ENCODE data around the gene MRPS18A. TPM values are rescaled to one million over a fixed set of nuclear protein-coding genes. Genes with fewer than 3 reads are reported as not detected.
A peak's percentile ranks its signal among the peaks of the same experiment; 100 is the strongest.

Gene MRPS18A
- total and polyA plus RNA-seq, 2 of the 13 experiments (the other 11 are each of a cell fraction or from before 2014, with no cell fraction given) = 87.8 to 89.1 TPM

GRCh38 chr6:43668151-43669028 lies 19.2 kb downstream of the MRPS18A start (continued):
- TF ChIP-seq ZIK1 (CRISPR knock-in tag; IDR thresholded peaks at IDR 0.05; ENCODE audit: borderline replicate concordance, low read depth) (no peak; the same call in 1 of the 2 replicates), NR2F2 (IDR thresholded peaks at IDR 0.05; ENCODE audit: borderline replicate concordance, low read depth) (no peak; the same call in 1 of the 2 replicates), THAP9 (CRISPR knock-in tag; IDR thresholded peaks at IDR 0.05; ENCODE audit: borderline replicate concordance) (peak; percentile 14; the same call in 1 of the 2 replicates), ZC3H4 (CRISPR knock-in tag; IDR thresholded peaks at IDR 0.05; ENCODE audit: borderline replicate concordance) (no peak), ZNF513 (CRISPR knock-in tag; conservative IDR thresholded peaks at IDR 0.05) (0 out of 2 replicates have a peak, but pooled peaks have one; percentile 12), KLF15 (CRISPR knock-in tag; IDR thresholded peaks at IDR 0.05; ENCODE audit: borderline replicate concordance) (no peak), TFDP2 (CRISPR knock-in tag; IDR thresholded peaks at IDR 0.05) (no peak), ZNF775 (CRISPR knock-in tag; IDR thresholded peaks at IDR 0.05; ENCODE audit: borderline replicate concordance) (no peak), JDP2 (CRISPR knock-in tag; IDR thresholded peaks at IDR 0.05; ENCODE audit: borderline replicate concordance) (no peak), PHF8 (CRISPR knock-in tag; IDR thresholded peaks at IDR 0.05) (no peak), ZNF839 (CRISPR knock-in tag; IDR thresholded peaks at IDR 0.05; ENCODE audit: borderline replicate concordance) (no peak), NBN (conservative IDR thresholded peaks at IDR 0.05) (no peak), TAF1 (CRISPR knock-in tag; IDR thresholded peaks at IDR 0.05) (0 out of 2 replicates have a peak, but pooled peaks have one; percentile 29), CREB3 (CRISPR knock-in tag; IDR thresholded peaks at IDR 0.05) (no peak), ZNF430 (CRISPR knock-in tag; IDR thresholded peaks at IDR 0.05) (0 out of 2 replicates have a peak, but pooled peaks have one; percentile 71), ZNF788 (CRISPR knock-in tag; IDR thresholded peaks at IDR 0.05; ENCODE audit: borderline replicate concordance) (peak; percentile 87; the same call in 1 of the 2 replicates), NR0B2 (CRISPR knock-in tag; IDR thresholded peaks at IDR 0.05) (peak; percentile 71; the same call in 1 of the 2 replicates), ZZZ3 (CRISPR knock-in tag; IDR thresholded peaks at IDR 0.05; ENCODE audit: borderline replicate concordance) (0 out of 2 replicates have a peak, but pooled peaks have one; percentile 48), FOXP1 (IDR thresholded peaks at IDR 0.05) (no peak), FOXP1 (CRISPR knock-in tag; IDR thresholded peaks at IDR 0.05) (no peak), PPARG (CRISPR knock-in tag; conservative IDR thresholded peaks at IDR 0.05) (peak; percentile 83), ZNF230 (CRISPR knock-in tag; IDR thresholded peaks at IDR 0.05) (peak; percentile 69; the same call in 1 of the 2 replicates)

Measured in HepG2 (cell line).